Ectodermal cell (in vitro differentiated cells): ENCODE data around the gene MYO10.

Experiments
- H3K27ac ChIP-seq: 2 replicates; pipeline ENCODE4 v1.7.0; 2013; ENCODE audit warnings: mild to moderate bottlenecking, low read depth, low read length; ENCODE audit not compliant: insufficient read depth, poor library complexity, severe bottlenecking
- H3K27me3 ChIP-seq: 2 replicates; pipeline ENCODE4 v1.7.0; 2013; ENCODE audit warnings: mild to moderate bottlenecking, low read length; ENCODE audit not compliant: insufficient read depth, control insufficient read depth, poor library complexity, severe bottlenecking
- H3K36me3 ChIP-seq: one replicate; pipeline ENCODE4 v1.7.0; 2013; ENCODE audit warnings: low read length; ENCODE audit not compliant: control insufficient read depth, insufficient read depth
- H3K4me1 ChIP-seq: one replicate; pipeline ENCODE4 v1.7.0; 2013; ENCODE audit warnings: low read length; ENCODE audit not compliant: control insufficient read depth, insufficient read depth
- H3K4me3 ChIP-seq: 2 replicates; pipeline ENCODE4 v1.7.0; 2013; ENCODE audit warnings: low read depth, low read length, control low read depth; ENCODE audit not compliant: insufficient read depth
- H3K9me3 ChIP-seq: 2 replicates; pipeline ENCODE4 v1.7.0; 2013; ENCODE audit warnings: mild to moderate bottlenecking, low read length, moderate library complexity; ENCODE audit not compliant: control insufficient read depth
- WGBS, 2 experiments: methylation state at CpG; one replicate each; pipeline ENCODE4 v1.1.7; 2013; ENCODE audit warnings: missing lambda C conversion rate in 2 of 2; 5-methylcytosine and 5-hydroxymethylcytosine counted together

MYO10 gene

DNA sequence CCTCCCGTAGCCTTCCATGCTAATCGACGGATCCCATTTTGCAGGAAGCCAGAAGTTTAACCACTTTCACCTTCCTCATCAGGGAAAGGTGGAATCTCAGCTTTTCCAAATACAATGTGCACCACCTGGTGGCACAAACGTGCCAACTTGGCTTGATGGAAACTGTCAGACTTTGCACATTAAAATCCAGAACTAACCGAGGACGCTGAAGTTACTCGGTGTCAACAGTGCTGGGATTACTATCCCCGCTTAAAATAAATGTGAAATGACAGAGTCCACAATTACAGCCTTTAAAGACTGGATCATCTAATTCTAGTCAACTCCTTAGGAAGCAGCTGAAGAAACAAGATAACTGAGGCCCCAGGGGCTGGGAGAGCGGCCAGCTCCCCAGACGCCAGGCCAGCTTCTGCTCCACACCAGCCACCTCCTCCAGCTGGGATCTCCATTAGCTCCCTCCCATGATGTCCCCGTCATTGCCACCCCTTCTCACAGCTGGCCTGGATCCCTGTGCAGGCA, 269.1 kb downstream of the MYO10 start:
- Histone ChIP-seq H3K27ac (no peak overlapping the region), H3K27me3 (no peaks in the 10 kb centered on the region), H3K9me3 (no peaks in the 10 kb centered on the region), H3K36me3 (peaks cover 46% of the 10 kb centered on the region), H3K4me1 (no peaks in the 10 kb centered on the region), H3K4me3 (no peak overlapping the region)
- WGBS, 2 experiments = 91% methylated on average over 11 of the region's 11 CpGs

DNA sequence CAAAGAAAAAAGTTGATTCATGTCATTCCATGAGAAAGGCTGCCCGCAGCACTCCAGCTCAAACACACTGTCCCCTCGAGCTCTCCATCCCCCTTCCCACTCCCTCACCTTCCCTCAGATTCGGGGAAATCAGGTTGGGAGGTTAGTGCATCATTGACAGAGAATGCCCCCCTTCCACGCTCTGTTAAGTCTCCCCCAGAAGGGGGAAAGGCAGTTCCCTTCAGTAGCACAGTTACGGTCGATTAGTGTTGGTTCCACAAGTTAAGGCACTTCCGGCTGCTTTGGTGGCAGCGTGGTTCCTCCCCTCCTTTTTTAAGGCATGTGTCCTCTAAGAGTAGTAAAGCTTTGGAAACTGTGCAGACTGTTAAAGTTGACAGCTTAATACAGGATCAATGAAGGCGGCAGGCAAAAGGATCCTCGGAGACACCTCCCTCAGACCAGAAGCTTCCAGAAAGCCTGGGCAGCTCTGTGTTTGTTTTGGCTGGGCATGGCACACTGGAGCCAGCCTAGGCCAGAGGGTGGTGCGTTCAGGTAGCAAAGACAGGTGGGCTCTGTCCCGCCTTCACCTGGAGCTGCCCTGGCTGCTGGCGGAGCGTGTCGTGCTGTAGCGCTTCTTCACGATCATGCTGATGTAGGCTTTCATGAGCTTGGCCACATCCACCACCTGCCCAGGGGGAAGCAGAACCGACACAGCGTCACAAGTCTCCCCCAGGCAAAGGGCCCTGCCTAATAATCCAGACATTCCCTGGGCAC, 269.8 kb downstream of the MYO10 start:
- Histone ChIP-seq H3K27ac (no peak overlapping the region), H3K27me3 (no peaks in the 10 kb centered on the region), H3K4me3 (no peak overlapping the region), H3K9me3 (no peaks in the 10 kb centered on the region), H3K4me1 (no peaks in the 10 kb centered on the region), H3K36me3 (peaks cover 40% of the 10 kb centered on the region)
- WGBS, 2 experiments = 95% methylated on average over 19 of the region's 19 CpGs

DNA sequence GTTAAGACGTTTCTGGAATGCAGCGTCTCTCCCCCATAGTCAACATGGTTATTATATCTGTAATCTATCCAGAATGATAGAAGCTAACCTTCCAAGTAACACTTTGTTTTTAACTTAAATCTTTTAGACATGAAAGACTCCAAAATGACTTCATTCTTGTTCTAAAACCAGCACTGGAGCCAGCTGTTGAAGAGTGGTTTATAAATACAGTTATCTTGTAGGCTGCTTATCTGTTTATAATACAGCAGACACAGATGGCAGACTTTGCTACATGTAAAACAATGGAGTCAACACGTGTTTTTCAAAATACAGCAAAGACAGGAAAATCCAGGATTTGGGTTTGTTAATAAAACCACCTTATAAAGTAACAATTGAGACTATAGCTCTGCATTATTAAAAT, 270.5 kb downstream of the MYO10 start:
- Histone ChIP-seq H3K4me3 (no peak overlapping the region), H3K4me1 (no peaks in the 10 kb centered on the region), H3K27ac (no peak overlapping the region), H3K27me3 (no peaks in the 10 kb centered on the region), H3K36me3 (peaks cover 33% of the 10 kb centered on the region), H3K9me3 (no peaks in the 10 kb centered on the region)
- 95 to 100% methylated on average over 2 to 3 of the region's 3 CpGs for WGBS, 2 experiments

GRCh38 chr5:16664368-16664767, 271.7 kb downstream of the MYO10 start:
- no peaks in the 10 kb centered on the region for H3K9me3 ChIP-seq
- H3K4me3 ChIP-seq = no peak overlapping the region
- WGBS, 2 experiments = 93 to 95% methylated on average over 5 of the region's 5 CpGs
- no peaks in the 10 kb centered on the region for H3K4me1 ChIP-seq
- no peak overlapping the region for H3K27ac ChIP-seq
- H3K27me3 ChIP-seq = no peaks in the 10 kb centered on the region
- peaks cover 25% of the 10 kb centered on the region for H3K36me3 ChIP-seq

DNA sequence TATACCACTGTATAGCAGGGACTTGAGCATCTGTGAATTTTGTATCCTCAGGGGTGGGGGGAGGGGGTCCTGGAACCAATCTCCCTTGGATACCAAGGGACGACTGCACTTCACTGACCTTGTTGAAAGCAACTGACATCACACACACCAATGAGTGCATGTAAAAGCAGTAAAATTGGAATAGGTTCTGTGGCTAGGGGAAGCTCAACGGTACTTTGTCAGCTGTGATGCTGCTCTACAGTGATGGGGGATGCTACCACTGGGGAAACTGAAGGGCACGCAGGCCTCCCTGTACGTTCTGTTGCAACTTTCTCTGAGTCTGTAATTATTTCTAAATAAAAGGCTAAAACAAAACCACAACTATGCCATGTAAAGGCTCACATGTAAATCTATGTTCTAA, 272.2 kb downstream of the MYO10 start:
- Histone ChIP-seq H3K27ac (no peak overlapping the region), H3K4me1 (no peaks in the 10 kb centered on the region), H3K36me3 (peaks cover 25% of the 10 kb centered on the region), H3K4me3 (no peak overlapping the region), H3K27me3 (no peaks in the 10 kb centered on the region), H3K9me3 (no peaks in the 10 kb centered on the region)
- WGBS, 2 experiments = 93 to 94% methylated on average over 3 to 4 of the region's 4 CpGs

DNA sequence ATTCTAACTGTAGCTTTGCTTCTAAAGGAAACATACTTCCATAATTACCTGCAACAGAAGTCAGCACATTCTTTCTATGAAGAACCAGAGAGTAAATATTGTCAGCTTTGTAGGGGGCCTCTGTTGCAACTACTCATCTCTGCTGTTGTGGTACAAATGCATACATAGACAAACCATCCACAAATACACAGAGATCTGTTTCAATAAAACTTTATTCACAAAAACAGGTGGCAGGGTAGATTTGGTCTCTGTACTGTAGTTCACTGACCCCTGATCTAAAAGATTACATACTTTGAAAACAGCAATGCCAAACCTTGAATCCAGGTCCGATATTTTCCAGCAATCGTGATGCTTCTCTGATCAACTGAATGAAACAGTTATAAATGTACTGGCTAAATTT, 274.4 kb downstream of the MYO10 start:
- Histone ChIP-seq H3K4me3 (no peak overlapping the region), H3K27ac (no peak overlapping the region), H3K9me3 (no peaks in the 10 kb centered on the region), H3K36me3 (peaks cover 10% of the 10 kb centered on the region), H3K4me1 (no peaks in the 10 kb centered on the region), H3K27me3 (no peaks in the 10 kb centered on the region)
- WGBS, 2 experiments = 84 to 100% methylated on average over 2 of the region's 2 CpGs

GRCh38 chr5:16660982-16661381, 275.1 kb downstream of the MYO10 start:
- 66 to 69% methylated on average over 5 of the region's 5 CpGs for WGBS, 2 experiments
- peaks cover 5% of the 10 kb centered on the region for H3K36me3 ChIP-seq
- H3K9me3 ChIP-seq = no peaks in the 10 kb centered on the region
- H3K4me3 ChIP-seq = no peak overlapping the region
- H3K27ac ChIP-seq = no peak overlapping the region
- H3K4me1 ChIP-seq = no peaks in the 10 kb centered on the region
- H3K27me3 ChIP-seq = no peaks in the 10 kb centered on the region

DNA sequence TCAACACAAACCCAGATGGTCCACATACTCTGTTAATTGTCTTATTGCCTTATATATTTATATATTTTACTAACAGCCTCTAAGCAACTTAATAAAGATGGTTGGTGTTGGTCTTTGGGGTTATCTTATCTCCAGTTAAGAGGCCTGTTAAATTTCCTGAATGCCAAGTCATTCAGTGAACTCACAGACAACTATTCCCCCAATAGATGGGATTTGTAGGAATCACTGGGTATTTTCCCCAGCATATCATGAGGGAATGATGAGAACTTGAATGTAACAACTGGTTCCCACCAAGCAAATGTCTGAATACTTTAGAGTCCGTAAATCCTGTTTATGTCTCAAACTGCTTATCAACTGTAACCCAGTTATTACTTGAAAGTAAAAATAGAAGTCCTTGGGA, 276.6 kb downstream of the MYO10 start:
- H3K36me3 ChIP-seq = no peaks in the 10 kb centered on the region
- no peaks in the 10 kb centered on the region for H3K9me3 ChIP-seq
- 100% methylated on average over 1 of the region's 1 CpG for WGBS, 2 experiments
- no peaks in the 10 kb centered on the region for H3K27me3 ChIP-seq
- no peaks in the 10 kb centered on the region for H3K4me1 ChIP-seq
- H3K27ac ChIP-seq = no peak overlapping the region
- no peak overlapping the region for H3K4me3 ChIP-seq

DNA sequence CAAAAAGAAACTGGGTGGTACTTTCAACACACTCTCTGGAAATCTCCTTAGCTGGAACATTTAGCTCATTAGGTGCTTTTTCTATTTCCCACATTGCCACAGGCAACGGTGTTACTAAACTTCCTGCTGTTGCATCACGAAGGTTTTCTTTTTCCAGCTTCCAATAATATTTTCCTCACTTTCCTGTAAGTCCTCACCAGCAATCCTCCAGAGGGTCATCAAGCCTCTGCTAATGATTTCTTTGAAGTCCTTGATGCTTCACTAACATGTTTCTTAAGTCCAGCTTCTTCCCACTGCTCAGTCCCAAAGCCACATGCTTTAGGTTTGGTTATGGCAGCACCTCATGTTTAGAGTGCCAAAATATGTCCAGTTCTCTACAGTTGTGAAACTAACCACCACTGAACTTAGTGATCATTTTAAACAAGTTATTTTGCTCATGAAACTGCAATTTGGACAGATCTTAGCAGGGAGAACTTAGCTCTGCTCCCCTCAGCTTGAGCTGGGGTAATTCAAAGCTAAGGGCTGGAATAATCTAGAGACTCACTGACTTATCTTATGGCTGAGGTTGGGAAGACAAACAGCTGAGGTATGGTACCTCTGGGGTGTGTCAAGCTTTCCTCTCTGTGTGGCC, 279.4 kb downstream of the MYO10 start:
- no peaks in the 10 kb centered on the region for H3K27me3 ChIP-seq
- H3K27ac ChIP-seq = no peak overlapping the region
- WGBS, 2 experiments = 91 to 93% methylated on average over 2 of the region's 2 CpGs
- H3K36me3 ChIP-seq = no peaks in the 10 kb centered on the region
- H3K4me1 ChIP-seq = no peaks in the 10 kb centered on the region
- no peak overlapping the region for H3K4me3 ChIP-seq
- H3K9me3 ChIP-seq = no peaks in the 10 kb centered on the region

- Histone ChIP-seq H3K36me3 (no peaks in the 10 kb centered on the region), H3K9me3 (no peaks in the 10 kb centered on the region), H3K27me3 (no peaks in the 10 kb centered on the region), H3K4me3 (no peak overlapping the region), H3K4me1 (no peaks in the 10 kb centered on the region), H3K27ac (no peak overlapping the region)
- WGBS, 2 experiments = 51 to 57% methylated on average over 5 of the region's 6 CpGs
Measured at GRCh38 chr5:16654647-16655334, 281.3 kb downstream of the MYO10 start.
